NK-92 treated with Interleukin-12 subunit alpha and Interleukin-12 subunit beta, amount 100 ng/mL, for 24 hours (cell line): ENCODE data around the gene FMO1.
"Not testable (repeated sequence)": the region's sequence is repeated elsewhere in the genome, so short reads cannot be mapped to it uniquely, and the experiment has no call there.

Experiments
- DNase-seq: peaks from one replicate; lab custom pipeline; 2025; lab: John Stamatoyannopoulos, UW

The FMO1 gene, protein sequence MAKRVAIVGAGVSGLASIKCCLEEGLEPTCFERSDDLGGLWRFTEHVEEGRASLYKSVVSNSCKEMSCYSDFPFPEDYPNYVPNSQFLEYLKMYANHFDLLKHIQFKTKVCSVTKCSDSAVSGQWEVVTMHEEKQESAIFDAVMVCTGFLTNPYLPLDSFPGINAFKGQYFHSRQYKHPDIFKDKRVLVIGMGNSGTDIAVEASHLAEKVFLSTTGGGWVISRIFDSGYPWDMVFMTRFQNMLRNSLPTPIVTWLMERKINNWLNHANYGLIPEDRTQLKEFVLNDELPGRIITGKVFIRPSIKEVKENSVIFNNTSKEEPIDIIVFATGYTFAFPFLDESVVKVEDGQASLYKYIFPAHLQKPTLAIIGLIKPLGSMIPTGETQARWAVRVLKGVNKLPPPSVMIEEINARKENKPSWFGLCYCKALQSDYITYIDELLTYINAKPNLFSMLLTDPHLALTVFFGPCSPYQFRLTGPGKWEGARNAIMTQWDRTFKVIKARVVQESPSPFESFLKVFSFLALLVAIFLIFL

DNA sequence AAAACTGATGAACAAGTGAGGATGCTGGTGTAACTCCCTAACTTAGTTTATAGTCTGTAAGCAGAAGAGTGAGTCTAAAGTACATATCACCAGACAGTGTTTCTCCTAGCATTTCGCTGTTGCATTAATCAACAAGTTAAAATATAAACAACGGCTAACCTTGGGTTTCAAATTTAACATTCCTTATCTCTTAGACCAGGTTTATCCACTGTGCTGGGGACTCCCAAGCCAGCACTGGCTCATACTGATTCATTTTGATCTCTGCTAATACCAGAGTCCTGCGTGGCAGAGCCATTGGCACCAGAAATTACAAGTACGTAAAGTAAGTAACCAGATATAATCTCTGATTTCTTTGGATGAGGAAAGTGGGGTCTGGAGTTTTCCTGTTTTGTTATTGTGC lies at the start of gene FMO1:
TSS of gene FMO1 (plus strand) at position 193 of the 400 bp plus-strand sequence. CDS start 9,594 bp downstream, outside the sequence.
- no peak for DNase-seq

DNA sequence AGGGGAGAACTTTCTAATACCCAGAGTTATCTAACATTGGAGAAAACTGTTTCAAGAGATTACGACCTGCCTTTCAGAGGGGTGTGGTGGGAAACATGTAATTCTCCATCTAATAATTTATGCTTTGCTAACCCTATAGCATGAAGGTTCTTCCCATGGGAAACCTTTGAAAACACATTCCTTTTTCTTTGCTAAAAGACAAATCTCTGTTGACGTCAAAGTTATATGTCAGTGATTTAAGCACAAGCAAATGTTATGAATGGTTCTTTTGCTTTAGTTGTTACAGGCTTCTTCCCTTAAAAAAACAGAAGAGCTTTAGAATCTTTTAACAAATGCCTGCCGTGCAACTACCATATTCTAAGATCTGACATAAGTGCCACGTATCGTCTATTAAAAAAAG lies 44.0 kb upstream of the FMO1 start:
- DNase-seq = no peak

DNA sequence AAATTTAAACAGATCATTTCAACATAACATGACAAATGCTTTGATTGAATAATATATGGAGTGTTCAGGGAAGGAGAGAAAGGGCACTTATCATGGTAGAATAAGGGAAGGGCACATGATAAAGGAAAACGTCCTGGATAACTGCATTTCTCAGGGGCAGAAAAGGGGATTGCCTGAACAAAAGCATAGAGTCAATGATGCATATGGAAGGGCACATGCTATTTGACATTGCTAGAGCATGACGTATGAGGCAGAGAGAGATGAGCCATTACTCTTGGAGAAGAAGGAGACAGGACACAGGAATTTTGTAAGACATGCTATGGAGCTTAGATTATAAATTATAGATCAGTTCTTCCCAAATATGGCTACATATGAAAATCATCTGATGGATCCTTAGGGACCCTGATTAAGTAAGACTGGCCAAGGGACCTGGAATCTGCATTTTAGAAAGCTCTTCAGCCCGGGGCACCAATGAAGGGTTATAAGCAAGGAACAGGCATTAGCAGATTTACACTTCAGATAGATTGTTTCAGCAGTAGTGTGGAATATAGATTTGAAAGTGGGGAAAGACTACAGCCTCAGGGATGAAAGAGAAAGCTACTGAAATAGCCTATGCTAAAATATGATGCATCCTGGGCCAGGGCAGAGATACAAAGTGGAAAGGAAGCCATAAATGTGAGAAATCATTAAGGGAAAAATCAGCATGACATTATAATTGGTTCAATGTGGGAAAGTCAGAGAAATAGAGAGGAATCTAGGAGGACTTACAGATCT lies 41.9 kb upstream of the FMO1 start:
- DNase-seq = no peak

DNA sequence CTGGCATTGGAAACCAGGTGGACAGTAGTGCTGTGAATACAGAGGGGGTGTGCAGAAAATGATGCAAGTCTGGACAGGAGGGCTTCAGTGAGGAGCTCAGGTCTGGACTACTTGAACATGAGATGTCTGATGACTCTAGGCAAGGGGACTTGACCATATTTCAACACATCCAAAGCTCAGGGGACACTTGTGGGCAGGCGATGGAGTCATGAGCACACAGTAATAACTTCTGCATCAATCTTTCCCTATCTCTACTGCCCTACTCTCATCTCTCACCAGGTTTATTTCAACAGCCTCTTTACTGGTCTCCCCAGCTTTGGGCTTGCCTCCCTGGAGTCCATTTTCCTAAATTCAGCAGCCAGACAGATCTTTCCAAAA lies 41.3 kb upstream of the FMO1 start:
- DNase-seq = no peak

DNA sequence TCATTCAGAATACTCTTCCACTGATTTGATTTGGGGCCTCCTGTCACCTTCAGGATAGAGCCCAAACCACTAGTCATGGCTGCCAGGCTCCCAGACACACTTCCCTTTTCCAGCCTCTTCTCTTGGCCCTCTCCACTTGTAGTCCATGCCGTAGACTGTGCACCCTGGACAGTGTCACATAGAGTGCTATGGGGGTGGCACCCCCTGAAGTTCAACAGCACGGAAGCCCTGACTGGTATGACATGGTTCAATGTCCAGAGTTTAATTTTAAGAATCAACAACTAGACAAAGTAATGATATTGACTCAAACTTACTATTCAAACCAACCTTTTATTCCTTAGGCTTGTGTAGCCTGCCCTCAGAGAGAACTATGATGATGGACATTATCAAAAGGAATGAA lies 40.9 kb upstream of the FMO1 start:
- DNase-seq = no peak

DNA sequence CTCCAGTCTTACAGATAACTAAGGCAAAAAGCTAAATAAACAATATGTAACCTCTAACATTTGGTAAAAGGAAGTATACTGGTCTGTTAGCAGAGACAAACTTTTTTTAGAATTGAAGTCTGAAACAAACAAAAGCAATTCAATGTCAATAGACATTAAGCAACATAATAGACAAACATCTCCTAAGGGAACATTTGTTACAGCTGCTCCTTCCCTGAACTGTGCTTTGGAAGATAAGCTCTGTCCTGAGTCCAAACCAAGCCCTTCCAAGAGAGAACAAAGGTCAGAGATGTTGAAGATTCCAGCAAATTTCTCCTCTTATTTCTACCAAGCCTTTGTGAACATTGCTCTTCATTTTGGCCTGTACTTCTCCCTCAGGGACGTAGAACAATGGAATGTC lies 37.9 kb upstream of the FMO1 start:
- no peak for DNase-seq

DNA sequence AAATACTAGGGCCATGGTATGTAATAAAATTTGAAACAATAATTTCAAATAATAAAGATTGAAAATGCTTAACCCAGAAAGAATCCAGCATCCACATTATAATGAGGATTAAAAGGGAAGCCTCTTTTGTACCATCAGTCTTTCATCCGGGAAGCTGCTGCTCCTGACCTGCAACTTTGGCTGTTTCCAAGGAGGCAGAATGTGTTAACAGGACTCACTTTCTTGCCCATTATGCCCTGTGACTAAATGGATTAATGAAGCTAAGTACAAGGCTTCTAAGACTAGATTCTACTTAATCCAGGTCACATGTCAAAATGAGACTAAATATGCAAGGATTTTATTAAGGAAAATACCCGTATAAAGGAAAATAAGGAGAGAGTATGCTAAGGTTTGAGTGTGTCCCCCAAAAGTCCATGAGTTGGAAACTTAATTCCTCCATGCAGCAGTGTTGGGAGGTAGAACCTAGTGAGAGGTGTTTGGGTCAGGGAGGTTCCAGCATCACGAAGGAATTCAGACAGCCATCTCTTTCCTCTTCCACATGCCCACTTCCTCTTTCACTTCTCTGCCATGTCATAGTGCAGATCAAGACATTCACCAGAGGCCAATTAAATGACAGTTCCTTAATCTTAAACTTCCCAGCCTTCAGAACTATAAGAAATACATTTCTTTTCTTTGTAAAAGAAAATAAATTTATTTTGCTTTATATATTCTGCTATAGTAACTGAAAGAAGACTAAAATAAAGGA lies 35.5 kb upstream of the FMO1 start:
- DNase-seq = no peak

DNA sequence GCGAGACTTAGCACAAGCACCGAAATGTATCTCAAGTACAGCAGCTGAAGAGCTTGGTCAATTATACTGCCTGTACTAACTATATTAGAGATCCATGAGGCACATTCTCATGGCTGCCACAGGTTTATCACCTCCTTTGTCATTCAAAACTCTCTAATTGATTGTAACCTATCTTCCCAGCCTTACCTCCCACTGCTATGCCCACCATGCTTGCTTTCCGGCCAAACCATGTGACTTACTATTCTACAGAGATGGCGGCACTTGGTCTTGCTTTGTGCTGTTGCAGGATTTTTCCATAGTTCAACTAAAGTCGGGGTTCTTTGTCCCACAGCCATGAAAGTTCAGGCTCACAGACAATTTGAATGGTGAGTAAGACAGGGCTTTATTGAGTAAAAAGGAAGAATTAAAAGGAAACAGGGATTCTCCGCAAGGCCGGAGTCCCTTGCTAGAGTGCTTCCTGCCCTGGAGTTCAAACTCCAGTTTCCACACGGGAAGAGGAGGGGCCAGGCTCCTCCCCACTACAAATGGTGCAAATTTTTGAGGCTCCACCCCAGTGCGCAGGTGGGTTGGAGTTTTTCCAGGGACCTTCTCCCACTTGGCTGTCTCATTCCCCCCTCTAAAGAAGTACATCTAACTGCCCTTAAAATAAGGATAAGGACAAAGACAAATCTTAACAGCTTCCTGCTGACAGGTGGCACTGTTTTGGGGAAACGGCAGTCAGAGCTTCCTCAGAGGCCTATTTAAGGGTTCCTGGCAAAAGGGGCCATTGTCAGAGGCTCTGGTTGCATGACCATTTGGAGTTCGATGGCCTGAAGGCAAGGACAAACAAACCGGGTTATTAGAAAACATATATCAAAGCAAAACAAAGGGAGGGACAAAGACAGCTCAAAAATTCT lies 34.5 kb upstream of the FMO1 start:
- no peak for DNase-seq

DNA sequence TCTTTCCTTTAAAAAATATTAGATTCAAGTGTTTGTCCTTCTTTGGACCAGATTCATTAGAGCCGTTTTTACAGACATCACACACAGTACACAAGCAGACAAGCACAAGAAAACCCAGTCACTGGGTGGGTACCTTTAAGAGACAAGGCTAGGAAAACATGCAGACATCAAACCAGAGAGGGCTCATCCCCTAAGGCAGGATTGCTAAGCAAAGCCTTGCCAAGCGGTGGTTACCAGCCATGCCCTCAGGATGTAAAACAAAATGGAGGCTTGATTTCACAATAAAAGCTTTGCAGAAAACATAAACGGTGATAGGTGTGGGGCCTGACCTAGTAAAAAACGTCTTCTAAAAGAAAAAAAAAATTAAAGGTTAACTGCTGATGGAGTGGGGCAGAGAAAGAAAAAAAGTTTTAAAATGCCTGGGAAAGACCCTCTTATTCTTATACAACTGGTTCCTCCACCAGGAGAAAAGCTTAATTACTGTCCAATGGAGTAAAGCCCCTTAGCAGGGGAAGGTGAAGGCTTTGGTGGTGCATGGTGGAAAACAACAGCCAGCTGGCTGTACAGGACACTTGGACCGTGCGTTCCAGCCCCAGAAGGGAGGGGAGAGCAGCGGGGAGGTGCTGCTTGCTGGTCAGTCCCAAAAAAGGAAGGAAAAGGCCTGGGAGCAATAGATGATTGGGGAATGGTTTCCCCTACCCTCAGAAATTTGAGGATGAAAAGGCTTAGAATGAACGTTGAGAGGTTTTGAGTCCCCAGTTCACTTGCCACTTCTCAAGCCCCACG lies 30.4 kb upstream of the FMO1 start:
- DNase-seq = no peak

DNA sequence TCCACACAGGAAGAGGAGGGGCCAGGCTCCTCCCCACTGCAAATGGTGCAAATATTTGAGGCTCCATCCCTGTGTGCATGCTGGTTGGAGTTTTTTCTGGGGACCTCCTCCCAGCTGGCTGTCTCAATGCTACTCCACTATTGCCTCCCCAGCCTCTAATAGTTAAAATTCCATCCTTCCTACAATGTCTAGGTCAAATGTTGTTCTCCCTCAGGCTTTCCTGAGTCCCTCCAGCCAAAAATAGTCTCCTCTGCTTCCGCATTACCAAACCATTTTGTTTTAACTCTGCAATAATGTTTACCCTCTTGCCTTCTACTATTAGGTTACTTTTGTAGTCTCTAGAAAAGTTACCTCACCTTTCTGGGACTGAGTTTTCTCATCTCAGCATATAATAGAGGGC lies 29.6 kb upstream of the FMO1 start:
- DNase-seq = no peak

DNA sequence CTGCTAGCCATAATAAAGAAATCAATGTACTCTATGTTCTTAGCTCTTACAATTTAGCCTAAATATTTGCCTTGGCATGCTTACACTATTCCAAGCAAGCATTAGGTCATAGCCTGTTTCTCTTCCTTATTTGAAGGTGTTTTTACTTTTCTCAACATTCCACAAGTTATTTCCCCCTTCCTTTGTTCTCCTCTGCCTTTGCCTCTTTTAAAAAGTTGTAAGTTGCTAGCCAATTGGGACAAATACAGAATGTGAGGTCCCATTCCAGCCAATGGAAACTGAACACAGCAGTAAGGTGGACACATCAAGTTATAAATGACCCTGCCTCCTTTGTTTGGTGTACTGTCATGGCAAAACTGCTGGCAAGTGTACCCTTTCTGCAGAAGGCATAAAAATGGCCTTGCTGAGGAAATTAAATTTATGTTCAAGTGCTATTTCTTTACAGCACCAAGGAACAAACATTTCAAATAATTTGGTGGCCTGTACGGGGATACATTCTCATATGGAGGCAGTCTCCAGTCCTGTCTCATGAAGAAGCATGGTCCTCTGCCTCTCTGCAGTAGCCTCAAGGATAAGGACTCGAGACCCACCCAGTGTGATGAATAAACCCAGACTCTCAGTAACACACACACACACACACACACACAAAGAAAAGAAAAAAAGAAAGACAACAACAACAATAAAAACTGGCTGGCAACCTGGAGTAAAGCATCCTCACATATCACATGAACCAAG lies 28.8 kb upstream of the FMO1 start:
- DNase-seq = no peak

DNA sequence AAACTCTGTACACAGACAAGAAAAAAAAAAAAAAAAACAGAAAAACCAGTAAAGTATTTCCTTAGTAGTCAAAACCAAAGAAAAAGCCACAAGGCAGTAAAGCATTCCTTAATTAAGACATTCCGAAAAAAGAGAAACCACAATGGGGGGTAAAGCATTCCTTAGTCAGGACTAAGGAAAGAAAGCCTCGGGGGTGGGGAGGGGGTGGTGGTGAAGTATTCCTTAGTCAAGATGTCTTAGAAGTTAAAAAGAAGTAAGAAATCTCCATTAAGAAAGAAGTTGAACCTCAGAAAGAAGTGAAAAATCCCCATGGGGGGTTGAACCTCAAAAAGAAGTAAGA lies 28.2 kb upstream of the FMO1 start:
- no peak for DNase-seq

DNA sequence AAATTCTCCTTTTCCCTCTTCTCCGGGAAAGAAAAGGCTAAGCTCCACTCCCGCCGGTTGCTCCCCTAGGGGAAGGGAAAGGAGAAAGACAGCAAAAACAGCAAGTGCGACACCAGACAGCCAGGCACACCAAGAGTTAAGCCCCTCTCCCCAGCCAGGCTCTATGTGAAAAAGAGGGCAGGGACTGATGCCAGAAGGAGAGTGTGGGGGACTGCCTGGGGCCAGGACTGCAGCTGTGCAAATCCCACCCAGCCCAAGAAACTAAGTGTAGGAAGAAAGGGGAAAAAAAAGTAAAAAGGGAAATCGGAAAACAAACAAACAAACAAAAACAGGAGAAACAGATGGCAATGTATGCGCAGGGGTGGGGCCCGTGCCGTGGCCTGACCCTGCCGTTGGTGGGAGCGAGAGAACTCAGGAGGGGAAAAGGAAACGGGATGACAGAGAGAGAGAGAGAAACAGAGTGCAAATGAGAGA lies 27.7 kb upstream of the FMO1 start:
- no peak for DNase-seq

DNA sequence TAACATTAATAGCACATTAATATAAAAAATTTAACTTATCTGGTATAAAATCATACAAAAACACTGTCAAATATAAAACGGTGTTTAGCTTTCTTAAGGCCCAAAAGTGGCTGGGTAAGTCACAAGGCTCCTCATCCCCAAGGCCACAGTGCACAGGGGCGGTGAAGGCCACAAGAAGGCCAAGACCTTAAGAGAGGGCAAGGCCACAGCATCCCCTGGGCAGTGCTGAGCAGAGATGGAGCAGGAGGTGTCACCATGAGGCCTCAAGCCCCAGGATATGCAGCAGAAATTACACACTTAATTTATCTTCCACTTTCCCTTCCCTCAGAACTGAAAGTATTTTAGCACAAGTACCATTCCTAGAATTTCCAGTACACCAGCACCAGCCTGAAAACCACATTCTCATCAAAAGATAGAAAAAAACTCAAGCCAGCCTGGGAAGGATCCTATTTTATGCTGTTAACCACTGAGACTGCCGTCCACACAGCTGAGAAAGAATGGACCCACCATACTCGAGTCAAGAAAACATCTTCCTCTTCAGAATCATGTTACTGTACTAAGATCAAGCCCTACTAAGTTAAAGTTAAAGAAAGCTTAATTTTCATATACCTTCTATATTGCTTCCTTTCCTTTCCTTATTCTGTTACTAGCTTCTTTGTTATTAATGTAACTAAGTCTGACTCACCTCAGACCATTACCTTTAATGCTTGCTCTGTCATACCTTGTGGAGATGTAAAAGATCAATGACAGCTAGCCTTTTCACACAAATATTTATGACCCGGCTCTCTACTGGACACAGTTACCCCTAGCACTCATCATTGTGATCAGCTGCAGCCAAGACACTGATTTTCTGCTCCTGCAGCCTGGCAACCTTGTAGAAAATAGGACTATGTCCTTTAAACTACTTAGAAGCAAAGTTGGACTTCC lies 26.4 kb upstream of the FMO1 start:
- no peak for DNase-seq

DNA sequence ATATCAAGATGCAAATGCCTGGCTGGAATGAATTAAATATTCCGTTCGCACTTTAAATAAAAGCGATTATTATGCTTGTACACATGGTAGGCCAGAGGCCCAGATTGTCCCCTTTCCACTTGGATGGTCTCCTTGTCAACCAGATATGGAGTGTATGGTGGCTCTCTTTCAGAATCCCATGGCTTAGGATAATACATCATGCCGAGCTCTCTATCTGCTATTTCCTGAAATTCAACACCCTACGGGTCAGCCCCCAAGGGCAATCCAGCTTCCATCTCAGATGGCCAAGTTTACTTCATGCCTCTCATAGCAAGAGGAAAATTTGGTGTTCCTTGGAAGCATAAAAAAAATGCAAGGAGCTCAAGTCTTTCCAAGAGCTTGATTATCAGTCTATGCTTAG lies 25.4 kb upstream of the FMO1 start:
- DNase-seq = no peak

DNA sequence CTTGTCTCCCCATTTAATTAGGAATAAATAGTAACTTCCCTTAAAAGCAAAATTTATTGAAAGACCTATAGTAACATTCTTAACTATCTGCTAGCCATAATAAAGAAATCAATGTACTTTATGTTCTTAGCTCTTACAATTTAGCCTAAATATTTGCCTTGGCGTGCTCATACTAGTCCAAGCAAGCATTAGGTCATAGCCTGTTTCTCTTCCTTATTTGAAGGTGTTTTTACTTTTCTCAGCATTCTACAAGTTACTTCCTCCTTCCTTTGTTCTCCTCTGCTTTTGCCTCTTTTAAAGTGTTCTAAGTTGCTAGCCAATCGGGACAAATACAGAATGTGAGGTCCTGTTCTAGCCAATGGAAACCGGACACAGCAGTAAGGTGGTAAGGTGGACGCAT lies 24.0 kb upstream of the FMO1 start:
- DNase-seq = not testable (repeated sequence)

DNA sequence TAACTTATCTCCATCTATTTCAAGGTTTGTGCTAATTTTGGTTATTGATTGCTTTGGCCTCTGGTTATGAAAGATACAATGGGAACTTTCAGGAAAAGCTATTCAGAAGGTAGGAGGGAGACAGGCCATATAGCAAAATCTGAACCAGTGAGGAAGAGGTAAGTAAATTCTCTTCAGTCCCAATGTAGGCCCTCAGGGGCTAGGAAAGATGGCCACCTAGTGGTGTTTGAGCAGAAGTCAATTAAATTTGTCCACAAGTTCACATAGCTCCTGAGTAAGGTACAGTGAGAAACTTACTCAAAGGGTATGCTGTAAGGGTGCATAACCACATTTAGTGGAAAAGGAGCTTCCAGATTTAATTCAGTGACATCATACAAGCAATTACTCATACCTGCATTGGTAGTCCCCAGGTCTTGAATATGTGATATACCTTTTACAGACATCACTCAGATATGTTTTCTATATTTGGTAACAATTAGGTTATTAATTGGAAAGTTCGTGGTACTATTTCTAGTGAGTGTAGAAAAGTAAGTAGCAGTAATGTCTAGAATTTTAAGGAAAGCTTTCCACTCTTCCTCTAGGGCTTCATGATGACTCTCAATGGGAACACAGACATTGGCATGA lies 21.4 kb upstream of the FMO1 start:
- peak; percentile 0 for DNase-seq

DNA sequence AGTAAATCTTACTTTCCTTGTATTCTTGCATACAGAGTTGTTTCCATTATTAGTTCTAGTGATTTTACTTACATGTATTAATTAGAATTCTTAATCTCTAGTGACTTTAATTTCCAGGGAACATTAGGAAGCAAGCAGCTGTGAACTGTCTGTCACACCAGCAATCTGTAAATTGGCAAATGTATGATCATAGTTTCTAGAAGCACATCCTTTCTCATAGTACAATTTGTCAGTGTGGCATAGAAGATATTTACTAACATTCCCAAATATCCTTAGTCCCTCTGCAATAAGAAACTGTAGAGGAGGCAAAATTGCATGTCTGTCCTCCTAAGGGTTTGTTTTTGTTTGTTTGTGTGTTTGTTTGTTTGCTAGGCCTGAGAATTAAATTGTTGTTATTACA lies 17.0 kb upstream of the FMO1 start:
- no peak for DNase-seq
